Small intestine (tissue), 7 donors: ENCODE results near the gene ULBP2. TPM values are rescaled to one million over a fixed set of nuclear protein-coding genes. Genes with fewer than 3 reads are reported as not detected.
"Not testable (repeated sequence)": the region's sequence is repeated elsewhere in the genome, so short reads cannot be mapped to it uniquely, and the experiment has no call there.

Source experiments
- DNase-seq, 2 donors: peaks; one replicate each; pipeline versions ENCODE4 v3.0.0 to v3.0.0-alpha.2; 2013
- FAIRE-seq: peaks from 2 replicates; lab custom pipeline; 2012; peaks lifted over from hg19 to GRCh38; lab: Jason Lieb, UNC
- H3K27ac ChIP-seq, 3 donors: one replicate each; pipeline ENCODE4 v1.5.1; 2013; ENCODE audit warnings: low read length in 2 of 3, mild to moderate bottlenecking in 2 of 3, control low read depth in 1 of 3, inconsistent platforms in 1 of 3, low read depth in 1 of 3, moderate library complexity in 1 of 3
- H3K27me3 ChIP-seq, 3 donors: one replicate each; pipeline ENCODE4 v1.6.1; 2013; ENCODE audit warnings: low read length in 3 of 3, inconsistent platforms in 1 of 3; ENCODE audit not compliant: control insufficient read depth in 3 of 3, insufficient read depth in 3 of 3
- H3K36me3 ChIP-seq, 3 donors: one replicate each; pipeline ENCODE4 v1.6.1; 2013; ENCODE audit warnings: low read length in 3 of 3, inconsistent platforms in 1 of 3, low read depth in 1 of 3, mild to moderate bottlenecking in 1 of 3, moderate library complexity in 1 of 3; ENCODE audit not compliant: control insufficient read depth in 3 of 3, insufficient read depth in 2 of 3
- H3K4me1 ChIP-seq, 3 donors: one replicate each; pipeline ENCODE4 v1.6.1; 2013; ENCODE audit warnings: low read length in 2 of 3, inconsistent platforms in 1 of 3, low read depth in 1 of 3, mild to moderate bottlenecking in 1 of 3, moderate library complexity in 1 of 3; ENCODE audit not compliant: control insufficient read depth in 3 of 3, insufficient read depth in 2 of 3
- H3K4me3 ChIP-seq, 3 donors: one replicate each; pipeline ENCODE4 v1.5.1; 2013; ENCODE audit warnings: low read length in 3 of 3, control low read depth in 1 of 3, inconsistent platforms in 1 of 3, low read depth in 1 of 3, mild to moderate bottlenecking in 1 of 3, moderate library complexity in 1 of 3
- H3K9me3 ChIP-seq, 2 donors: one replicate each; pipeline ENCODE4 v1.6.1; 2013; ENCODE audit warnings: low read depth in 1 of 2, low read length in 1 of 2; ENCODE audit not compliant: control insufficient read depth in 2 of 2, insufficient read depth in 1 of 2
- WGBS, 3 donors: extraction: QIAGEN DNeasy Blood & Tissue Kit; methylation state at CpG; one replicate each; pipeline ENCODE4 v1.1.7; 2013; 5-methylcytosine and 5-hydroxymethylcytosine counted together
- polyA plus RNA-seq, 4 donors: library from polyadenylated mRNA; stranded (reverse) in 3 of 4; unstranded in 1 of 4; fragments of 200-250 nt in 3 of 4; fragments of 120-200 nt in 1 of 4; gene quantifications; one replicate each; pipeline versions ENCODE4 v1.2.1 to v1.2.3, GENCODE V29; 2013
- donor health status: healthy with polysubstance abuse.
- donor health status: control.
- donor health status: control.
- donor health status: Bipolar disorder and iron deficiency.
- donor health status: healthy.

ULBP2 gene
- polyA plus RNA-seq, 4 donors = 0.10 to 0.30 TPM; not detected in 2

GRCh38 chr6:149953934-149954327 is 12.1 kb downstream of the ULBP2 start:
- 0% methylated on average over 1 to 4 of the region's 10 CpGs for WGBS, 3 donors
- H3K9me3 ChIP-seq, H3K27ac ChIP-seq, H3K4me1 ChIP-seq, H3K4me3 ChIP-seq, DNase-seq, H3K36me3 ChIP-seq, FAIRE-seq: not testable (repeated sequence)
- H3K27me3 ChIP-seq = peaks cover 0 to 66% (median 20%) of the 10 kb centered on the region in 3 donors

GRCh38 chr6:149954328-149954983 is 12.6 kb downstream of the ULBP2 start:
- H3K4me1 ChIP-seq, H3K9me3 ChIP-seq, FAIRE-seq, DNase-seq, H3K27ac ChIP-seq, H3K36me3 ChIP-seq, H3K4me3 ChIP-seq: not testable (repeated sequence)
- WGBS, 3 donors = 4 to 7% (median 4%) methylated on average over 32 to 42 of the region's 53 CpGs
- peaks cover 0 to 70% (median 20%) of the 10 kb centered on the region in 3 donors for H3K27me3 ChIP-seq

- H3K4me3 ChIP-seq, FAIRE-seq, H3K4me1 ChIP-seq, DNase-seq, H3K27ac ChIP-seq, H3K36me3 ChIP-seq, H3K9me3 ChIP-seq: not testable (repeated sequence)
- peaks cover 0 to 65% (median 20%) of the 10 kb centered on the region in 3 donors for H3K27me3 ChIP-seq
- 9 to 17% (median 15%) methylated on average over 12 to 13 of the region's 21 CpGs for WGBS, 3 donors
Observed at GRCh38 chr6:149954984-149955653, 13.3 kb downstream of the ULBP2 start.

GRCh38 chr6:149955654-149956317 is 14.0 kb downstream of the ULBP2 start:
- DNase-seq, H3K27ac ChIP-seq, H3K4me1 ChIP-seq, FAIRE-seq, H3K9me3 ChIP-seq, H3K4me3 ChIP-seq, H3K36me3 ChIP-seq: not testable (repeated sequence)
- WGBS, 3 donors = 25 to 35% (median 31%) methylated on average over 7 of the region's 7 CpGs
- H3K27me3 ChIP-seq = peaks cover 0 to 64% (median 24%) of the 10 kb centered on the region in 3 donors

- H3K4me3 ChIP-seq, H3K36me3 ChIP-seq, H3K9me3 ChIP-seq, H3K27ac ChIP-seq, H3K4me1 ChIP-seq, FAIRE-seq, DNase-seq: not testable (repeated sequence)
- peaks cover 0 to 67% (median 28%) of the 10 kb centered on the region in 3 donors for H3K27me3 ChIP-seq
- WGBS, 3 donors = 34 to 46% (median 35%) methylated on average over 3 of the region's 3 CpGs
Observed at GRCh38 chr6:149958124-149958523, 16.3 kb downstream of the ULBP2 start.

- Histone ChIP-seq H3K4me1 (peaks cover 0 to 12% (median 0%) of the 10 kb centered on the region in 3 donors), H3K27me3 (peaks cover 0 to 75% (median 34%) of the 10 kb centered on the region in 3 donors)
- not testable (repeated sequence) for H3K9me3 ChIP-seq, H3K4me3 ChIP-seq, H3K27ac ChIP-seq, H3K36me3 ChIP-seq, FAIRE-seq, DNase-seq
- WGBS, 3 donors = 57 to 74% (median 72%) methylated on average over 2 of the region's 4 CpGs
Observed at GRCh38 chr6:149959806-149960205, 18.0 kb downstream of the ULBP2 start.

GRCh38 chr6:149960488-149960887 is 18.7 kb downstream of the ULBP2 start:
- no peaks in the 10 kb centered on the region for H3K36me3 ChIP-seq
- peaks cover 0 to 76% (median 38%) of the 10 kb centered on the region in 3 donors for H3K27me3 ChIP-seq
- H3K9me3 ChIP-seq = no peaks in the 10 kb centered on the region
- FAIRE-seq (no peak), DNase-seq (no peak)
- peaks cover 0 to 19% (median 0%) of the 10 kb centered on the region in 3 donors for H3K4me1 ChIP-seq
- 67 to 76% (median 73%) methylated on average over 6 of the region's 6 CpGs for WGBS, 3 donors
- H3K27ac ChIP-seq = no peak overlapping the region
- H3K4me3 ChIP-seq = no peak overlapping the region

GRCh38 chr6:149961728-149962425 is 20.1 kb downstream of the ULBP2 start:
- FAIRE-seq = no peak
- no peak for DNase-seq
- peaks cover 0 to 20% (median 0%) of the 10 kb centered on the region in 3 donors for H3K4me1 ChIP-seq
- no peaks in the 10 kb centered on the region for H3K9me3 ChIP-seq
- 54 to 64% (median 60%) methylated on average over 6 of the region's 6 CpGs for WGBS, 3 donors
- H3K27ac ChIP-seq = no peak overlapping the region
- H3K36me3 ChIP-seq = no peaks in the 10 kb centered on the region
- H3K4me3 ChIP-seq = no peak overlapping the region
- H3K27me3 ChIP-seq = peaks cover 0 to 78% (median 38%) of the 10 kb centered on the region in 3 donors
